ENCODE results near the gene SH3PXD2A. TPM values are rescaled to one million over a fixed set of nuclear protein-coding genes. Genes with fewer than 3 reads are reported as not detected.

SH3PXD2A gene
- total and polyA plus RNA-seq, 12 donors = 5.7 to 34.5 (median 19.2) TPM

GRCh38 chr10:103677486-103678177 is 177.7 kb downstream of the SH3PXD2A start:
- H3K4me1 ChIP-seq (replicated peaks in 1 of 2) = peaks cover 0 to 28% of the 10 kb centered on the region in 2 donors
- TF ChIP-seq POLR2A (IDR thresholded peaks at IDR 0.05) (no peak), CTCF (IDR thresholded peaks at IDR 0.05) (no peak)
- peak overlapping the region in 4 of 5 donors; percentile 40 to 93 (median 72) for H3K27ac ChIP-seq
- H3K9me3 ChIP-seq (replicated peaks in 1 of 3) = no peaks in the 10 kb centered on the region
- WGBS, 4 donors = 42 to 53% (median 46%) methylated on average over 10 to 13 of the region's 13 CpGs
- no peaks in the 10 kb centered on the region for H3K36me3 ChIP-seq (replicated peaks in 1 of 2)
- intact Hi-C loops (cut with DNase I) = no loop called here
- H3K4me3 ChIP-seq = peak overlapping the region in 1 of 4 donors; percentile 13
- no peaks in the 10 kb centered on the region for H3K27me3 ChIP-seq
- no peak for DNase-seq

- peak in 3 of 7 donors; percentile 42 to 73 (median 53) for DNase-seq
- 61 to 70% (median 67%) methylated on average over 14 to 16 of the region's 16 CpGs for WGBS, 4 donors
- Histone ChIP-seq H3K4me3 (no peak overlapping the region), H3K27ac (peak overlapping the region in 4 of 5 donors; percentile 54 to 93 (median 72)), H3K36me3 (replicated peaks in 1 of 2) (no peaks in the 10 kb centered on the region), H3K27me3 (no peaks in the 10 kb centered on the region), H3K9me3 (replicated peaks in 1 of 3) (no peaks in the 10 kb centered on the region), H3K4me1 (replicated peaks in 1 of 2) (peaks cover 0 to 28% of the 10 kb centered on the region in 2 donors)
- intact Hi-C loops (cut with DNase I) = no loop called here
- TF ChIP-seq POLR2A (IDR thresholded peaks at IDR 0.05) (no peak), CTCF (IDR thresholded peaks at IDR 0.05) (no peak)
These were observed 178.4 kb downstream of the SH3PXD2A start for GRCh38 chr10:103676851-103677417.

GRCh38 chr10:103676058-103676785 is 179.2 kb downstream of the SH3PXD2A start:
- Histone ChIP-seq H3K27me3 (no peaks in the 10 kb centered on the region), H3K4me1 (replicated peaks in 1 of 2) (peaks cover 0 to 28% of the 10 kb centered on the region in 2 donors), H3K27ac (peak overlapping the region in 4 of 5 donors; percentile 54 to 93 (median 72)), H3K36me3 (replicated peaks in 1 of 2) (no peaks in the 10 kb centered on the region), H3K9me3 (replicated peaks in 1 of 3) (no peaks in the 10 kb centered on the region), H3K4me3 (no peak overlapping the region)
- WGBS, 4 donors = 60 to 90% (median 71%) methylated on average over 3 to 7 of the region's 7 CpGs
- DNase-seq = peak in 4 of 7 donors; percentile 37 to 78 (median 56)
- no peak for TF ChIP-seq POLR2A (IDR thresholded peaks at IDR 0.05)
- no peak for TF ChIP-seq CTCF (IDR thresholded peaks at IDR 0.05)
- intact Hi-C loops (cut with DNase I) = no loop called here

- Histone ChIP-seq H3K4me3 (no peak overlapping the region), H3K9me3 (replicated peaks in 1 of 3) (no peaks in the 10 kb centered on the region), H3K36me3 (replicated peaks in 1 of 2) (no peaks in the 10 kb centered on the region), H3K4me1 (replicated peaks in 1 of 2) (peaks cover 0 to 36% of the 10 kb centered on the region in 2 donors), H3K27ac (peak overlapping the region in 1 of 5 donors; percentile 55), H3K27me3 (no peaks in the 10 kb centered on the region)
- intact Hi-C loops (cut with DNase I) = no loop called here
- WGBS, 4 donors = 66 to 74% (median 70%) methylated on average over 3 of the region's 3 CpGs
- TF ChIP-seq POLR2A (IDR thresholded peaks at IDR 0.05) (no peak), CTCF (IDR thresholded peaks at IDR 0.05) (no peak)
- no peak for DNase-seq
These were observed 181.8 kb downstream of the SH3PXD2A start for GRCh38 chr10:103673606-103674005.

Data from adrenal gland (tissue), 12 donors.